G401 (cell line): ENCODE data around the gene NCBP1. TPM values are rescaled to one million over a fixed set of nuclear protein-coding genes. Genes with fewer than 3 reads are reported as not detected.
"Not testable (repeated sequence)": the region's sequence is repeated elsewhere in the genome, so short reads cannot be mapped to it uniquely, and the experiment has no call there.

ENCODE experiments used
- DNase-seq: peaks from one replicate; pipeline ENCODE4 v3.0.0-alpha.2; 2015; ENCODE audit warnings: low spot score
- in situ Hi-C: cut with HindIII; loops from 2 replicates; pipeline ENCODE4 v1.10.0; 2016; ENCODE audit warnings: low sequenced_read_pairs, mixed read lengths
- total RNA-seq: library from RNA; depleted of rRNA; stranded (reverse); fragments of >200 nt; shearing (Covaris generic); gene quantifications from 2 replicates; pipeline ENCODE4 v1.2.3, GENCODE V29; 2014

Gene NCBP1
- total RNA-seq, 1 experiment from 2014 or later: 45.5 TPM

- in situ Hi-C loops, DNase-seq: not testable (repeated sequence)
Observed at GRCh38 chr9:97622483-97622882, 11.1 kb upstream of the NCBP1 start.

DNA sequence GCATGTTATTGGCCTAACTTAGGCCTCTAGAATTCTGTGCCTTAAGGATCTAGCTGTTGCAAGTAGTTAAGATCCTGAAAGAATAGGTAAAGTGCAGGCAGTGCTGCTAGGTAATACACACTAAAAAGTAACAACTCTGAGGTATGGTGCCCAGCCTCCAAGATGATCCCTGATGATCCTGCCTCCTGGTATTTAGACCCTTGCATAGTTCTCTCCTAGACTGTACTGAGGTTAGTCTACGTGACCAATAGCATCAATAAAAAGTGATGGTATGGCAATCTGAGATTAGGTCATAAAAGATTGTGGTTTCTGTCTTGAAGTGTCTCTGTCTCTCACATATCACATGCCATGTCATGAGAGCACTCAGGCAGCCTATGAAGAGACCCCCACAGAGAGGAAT, 9.7 kb upstream of the NCBP1 start:
- in situ Hi-C loops: no loop called here
- DNase-seq: no peak

GRCh38 chr9:97625620-97626019, 8.0 kb upstream of the NCBP1 start:
- in situ Hi-C loops: no loop called here
- no peak for DNase-seq

GRCh38 chr9:97627624-97628023, 6.0 kb upstream of the NCBP1 start:
- DNase-seq: no peak
- in situ Hi-C loops: no loop called here

GRCh38 chr9:97628668-97629067, 5.0 kb upstream of the NCBP1 start:
- in situ Hi-C loops: no loop called here
- DNase-seq: no peak

GRCh38 chr9:97629156-97629555, 4.5 kb upstream of the NCBP1 start:
- in situ Hi-C loops: no loop called here

DNA sequence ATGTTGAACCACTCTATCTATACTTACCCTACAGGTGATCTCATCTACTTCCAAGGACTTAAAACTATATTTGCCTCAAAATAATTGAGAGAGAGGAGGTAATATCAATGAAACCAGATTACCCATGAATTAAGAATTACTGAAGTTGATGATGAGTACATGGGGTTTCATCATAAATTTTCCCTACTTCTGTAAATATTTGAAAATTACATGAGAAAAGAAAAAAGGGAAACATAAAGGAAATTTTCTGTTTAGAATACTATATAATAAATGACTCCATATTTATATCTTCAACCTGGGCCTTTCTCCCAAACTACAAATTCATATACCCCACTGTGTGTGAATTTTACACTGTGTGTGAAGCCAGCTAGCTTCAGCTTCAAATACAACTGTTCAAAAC, 3.0 kb upstream of the NCBP1 start:
- no peak for DNase-seq
- in situ Hi-C loops: no loop called here

More at GRCh38 chr9:97629156-97629555, 4.5 kb upstream of the NCBP1 start:
- DNase-seq: no peak

- DNase-seq: peak; percentile 70
- in situ Hi-C loops: no loop called here
Observed at GRCh38 chr9:97632248-97632984, 1.2 kb upstream of the NCBP1 start.

GRCh38 chr9:97633859-97634490, 354 bp downstream of the NCBP1 start:
- DNase-seq: no peak
- in situ Hi-C loops: no loop called here

- no peak for DNase-seq
- in situ Hi-C loops: no loop called here
Observed at GRCh38 chr9:97635026-97635425, 1.4 kb downstream of the NCBP1 start.

DNA sequence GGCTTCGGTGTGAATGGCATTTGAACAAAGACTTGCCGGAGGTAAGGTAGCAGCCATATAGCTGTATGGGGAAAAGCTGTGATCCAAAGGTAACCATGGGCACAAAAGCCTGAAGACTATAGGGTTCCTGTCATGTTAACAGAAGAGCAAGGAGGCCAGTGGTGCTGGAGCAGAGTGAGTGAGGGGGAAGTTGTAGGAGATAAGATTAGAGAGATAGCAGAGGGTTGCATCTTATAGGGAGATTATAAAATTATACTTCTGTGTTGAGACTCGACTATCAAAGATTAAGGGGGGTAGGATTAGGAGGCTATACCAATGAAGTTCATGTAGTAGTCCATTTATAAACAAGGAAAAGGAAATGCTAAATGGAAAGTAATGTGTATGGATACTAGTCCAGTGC, 3.3 kb downstream of the NCBP1 start:
- in situ Hi-C loops: no loop called here
- no peak for DNase-seq

DNA sequence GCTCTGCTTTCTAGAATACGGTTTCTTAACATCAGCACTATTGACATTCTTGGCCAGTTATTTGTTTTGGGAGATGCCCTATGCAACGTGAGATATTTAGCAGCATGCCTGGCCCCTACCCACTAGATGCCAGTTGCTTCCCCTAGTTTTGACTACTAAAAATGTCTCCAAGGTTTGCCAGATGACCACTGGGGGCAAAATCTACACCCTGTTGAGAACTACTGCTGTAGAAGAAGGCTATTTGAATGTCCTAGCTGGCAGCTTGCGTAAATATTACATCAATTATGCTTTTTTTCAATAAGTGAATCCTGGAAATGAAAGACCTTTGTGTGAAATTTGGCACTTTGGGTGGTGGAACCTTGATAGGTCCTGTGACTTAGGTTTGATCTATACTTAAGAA, 5.0 kb downstream of the NCBP1 start:
- DNase-seq: no peak

DNA sequence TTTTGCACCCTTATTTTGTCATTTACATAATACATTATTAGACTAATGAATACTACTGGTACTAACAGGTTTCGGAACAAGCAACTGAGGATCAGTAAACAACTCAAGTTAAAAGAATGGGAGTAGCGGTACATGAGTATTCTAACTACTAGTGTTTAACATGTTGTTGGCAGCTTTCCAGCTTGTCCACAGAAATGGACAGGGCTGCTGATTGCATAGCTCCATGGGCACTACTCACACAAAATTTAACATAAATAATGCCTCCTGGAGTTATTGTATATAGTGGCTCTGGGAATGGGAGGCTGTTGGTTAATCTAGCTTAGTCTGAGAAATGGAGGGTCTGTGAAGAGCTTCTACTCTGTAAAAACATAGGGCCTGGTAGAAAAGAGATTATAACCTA, 6.7 kb downstream of the NCBP1 start:
- no peak for DNase-seq
- in situ Hi-C loops: no loop called here

More for the DNA sequence above, 5.0 kb downstream of the NCBP1 start:
- in situ Hi-C loops: no loop called here

GRCh38 chr9:97645720-97646119, 12.1 kb downstream of the NCBP1 start:
- in situ Hi-C loops: no loop called here
- no peak for DNase-seq

GRCh38 chr9:97647996-97648395, 14.4 kb downstream of the NCBP1 start:
- in situ Hi-C loops: no loop called here
- no peak for DNase-seq

- in situ Hi-C loops: no loop called here
- DNase-seq: no peak
Observed at GRCh38 chr9:97651646-97652045, 18.0 kb downstream of the NCBP1 start.

GRCh38 chr9:97658707-97659106, 25.1 kb downstream of the NCBP1 start:
- DNase-seq: no peak
- in situ Hi-C loops: no loop called here

GRCh38 chr9:97659771-97660170, 26.1 kb downstream of the NCBP1 start:
- in situ Hi-C loops: no loop called here
- no peak for DNase-seq

- in situ Hi-C loops: no loop called here
- no peak for DNase-seq
Observed at GRCh38 chr9:97660340-97660739, 26.7 kb downstream of the NCBP1 start.

GRCh38 chr9:97660847-97661246, 27.2 kb downstream of the NCBP1 start:
- DNase-seq: no peak
- in situ Hi-C loops: no loop called here

DNA sequence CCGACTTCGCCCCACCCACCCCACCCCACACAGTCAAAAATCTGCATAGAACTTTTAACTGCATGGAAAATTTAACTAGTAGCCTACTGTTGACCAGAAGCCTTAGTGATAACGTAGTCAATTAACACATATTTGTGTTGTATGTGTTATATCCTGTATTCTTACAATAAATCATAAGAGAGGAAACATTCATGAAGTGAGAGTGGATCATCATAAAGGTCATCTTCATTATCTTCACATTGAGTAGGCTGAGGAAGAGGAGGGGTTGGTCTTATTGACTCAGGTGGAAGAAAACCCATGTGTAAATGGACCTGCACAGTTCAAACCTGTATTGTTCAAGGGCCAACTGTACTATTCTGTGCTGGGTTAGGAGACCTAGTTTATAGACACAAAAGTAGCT, 32.1 kb downstream of the NCBP1 start:
- no peak for DNase-seq
- in situ Hi-C loops: no loop called here
